ENCODE results near the gene MAN1A2. TPM values are rescaled to one million over a fixed set of nuclear protein-coding genes. Genes with fewer than 3 reads are reported as not detected.
A peak's percentile ranks its signal among the peaks of the same experiment; 100 is the strongest.

Gene MAN1A2
- total RNA-seq, 4 donors from 2014 or later: 18.1 to 37.4 (median 26.3) TPM

DNA sequence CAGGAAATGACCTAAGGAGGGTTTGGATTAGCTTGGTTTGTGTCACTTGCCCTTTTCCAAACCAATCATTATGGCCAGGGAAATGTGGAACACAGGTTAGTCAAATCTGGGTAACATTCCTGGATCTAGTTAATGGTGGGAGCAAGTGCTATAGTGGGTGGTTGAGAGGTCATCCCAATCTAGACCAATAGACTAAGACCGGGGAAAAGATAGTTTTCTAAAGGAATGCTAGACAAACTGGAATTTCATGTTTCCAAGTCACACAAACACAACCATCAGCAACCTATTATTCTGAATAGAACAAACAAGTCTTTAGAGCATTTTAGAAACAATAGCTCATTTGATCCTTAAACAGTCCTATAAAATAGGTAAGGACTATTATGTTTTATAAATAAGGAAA is 4.3 kb upstream of the MAN1A2 start:
- H3K4me1 ChIP-seq: peaks cover 14 to 51% (median 16%) of the 10 kb centered on the region in 3 donors
- H3K4me3 ChIP-seq: no peak overlapping the region
- no peak for DNase-seq
- intact Hi-C loops (cut with DNase I): no loop called here
- 32 to 47% methylated on average over 1 of the region's 1 CpG for WGBS, 2 donors
- no peaks in the 10 kb centered on the region for H3K9me3 ChIP-seq
- no peaks in the 10 kb centered on the region for H3K36me3 ChIP-seq
- no peaks in the 10 kb centered on the region for H3K27me3 ChIP-seq
- peak overlapping the region in 3 of 4 donors; percentile 35 to 65 (median 36) for H3K27ac ChIP-seq
- TF ChIP-seq, protein P1, sequence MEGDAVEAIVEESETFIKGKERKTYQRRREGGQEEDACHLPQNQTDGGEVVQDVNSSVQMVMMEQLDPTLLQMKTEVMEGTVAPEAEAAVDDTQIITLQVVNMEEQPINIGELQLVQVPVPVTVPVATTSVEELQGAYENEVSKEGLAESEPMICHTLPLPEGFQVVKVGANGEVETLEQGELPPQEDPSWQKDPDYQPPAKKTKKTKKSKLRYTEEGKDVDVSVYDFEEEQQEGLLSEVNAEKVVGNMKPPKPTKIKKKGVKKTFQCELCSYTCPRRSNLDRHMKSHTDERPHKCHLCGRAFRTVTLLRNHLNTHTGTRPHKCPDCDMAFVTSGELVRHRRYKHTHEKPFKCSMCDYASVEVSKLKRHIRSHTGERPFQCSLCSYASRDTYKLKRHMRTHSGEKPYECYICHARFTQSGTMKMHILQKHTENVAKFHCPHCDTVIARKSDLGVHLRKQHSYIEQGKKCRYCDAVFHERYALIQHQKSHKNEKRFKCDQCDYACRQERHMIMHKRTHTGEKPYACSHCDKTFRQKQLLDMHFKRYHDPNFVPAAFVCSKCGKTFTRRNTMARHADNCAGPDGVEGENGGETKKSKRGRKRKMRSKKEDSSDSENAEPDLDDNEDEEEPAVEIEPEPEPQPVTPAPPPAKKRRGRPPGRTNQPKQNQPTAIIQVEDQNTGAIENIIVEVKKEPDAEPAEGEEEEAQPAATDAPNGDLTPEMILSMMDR (IDR thresholded peaks at IDR 0.05): no peak
- TF ChIP-seq POLR2A (IDR thresholded peaks at IDR 0.05): no peak

- Histone ChIP-seq H3K9me3 (no peaks in the 10 kb centered on the region), H3K4me3 (no peak overlapping the region), H3K4me1 (peaks cover 14 to 57% (median 16%) of the 10 kb centered on the region in 3 donors), H3K27ac (peak overlapping the region in 3 of 4 donors; percentile 35 to 65 (median 36)), H3K27me3 (no peaks in the 10 kb centered on the region), H3K36me3 (no peaks in the 10 kb centered on the region)
- no peak for DNase-seq
- intact Hi-C loops (cut with DNase I): no loop called here
- TF ChIP-seq, protein P1 (IDR thresholded peaks at IDR 0.05): no peak
- no peak for TF ChIP-seq POLR2A (IDR thresholded peaks at IDR 0.05)
- WGBS, 2 donors: 51 to 64% methylated on average over 6 of the region's 6 CpGs
Observed at GRCh38 chr1:117363571-117364048, 3.6 kb upstream of the MAN1A2 start.

DNA sequence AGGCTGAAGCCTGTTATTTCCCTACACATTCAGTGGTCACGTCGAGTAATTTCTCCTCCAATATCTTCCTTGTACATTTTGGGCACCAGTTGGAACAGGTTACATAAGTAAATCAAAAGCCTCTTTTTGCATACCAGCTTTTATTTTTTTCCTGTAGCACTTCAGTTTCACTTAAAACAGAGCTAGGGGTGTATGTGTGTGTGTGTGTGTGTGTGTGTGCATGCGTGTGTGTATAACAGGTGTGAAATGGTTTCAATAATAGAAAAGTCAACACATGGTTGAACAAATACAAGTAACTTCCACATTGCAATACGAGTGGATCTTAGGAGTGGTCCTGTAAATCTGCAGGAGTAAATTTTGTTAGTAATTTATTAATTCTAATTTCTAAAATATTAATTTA is 3.0 kb upstream of the MAN1A2 start:
- Histone ChIP-seq H3K4me1 (peaks cover 14 to 58% (median 16%) of the 10 kb centered on the region in 3 donors), H3K9me3 (no peaks in the 10 kb centered on the region), H3K36me3 (no peaks in the 10 kb centered on the region), H3K27me3 (no peaks in the 10 kb centered on the region), H3K4me3 (no peak overlapping the region), H3K27ac (peak overlapping the region in 3 of 4 donors; percentile 35 to 65 (median 36))
- DNase-seq: no peak
- 51 to 67% methylated on average over 4 of the region's 4 CpGs for WGBS, 2 donors
- intact Hi-C loops (cut with DNase I): no loop called here
- TF ChIP-seq, protein P1 (IDR thresholded peaks at IDR 0.05): no peak
- TF ChIP-seq POLR2A (IDR thresholded peaks at IDR 0.05): no peak

DNA sequence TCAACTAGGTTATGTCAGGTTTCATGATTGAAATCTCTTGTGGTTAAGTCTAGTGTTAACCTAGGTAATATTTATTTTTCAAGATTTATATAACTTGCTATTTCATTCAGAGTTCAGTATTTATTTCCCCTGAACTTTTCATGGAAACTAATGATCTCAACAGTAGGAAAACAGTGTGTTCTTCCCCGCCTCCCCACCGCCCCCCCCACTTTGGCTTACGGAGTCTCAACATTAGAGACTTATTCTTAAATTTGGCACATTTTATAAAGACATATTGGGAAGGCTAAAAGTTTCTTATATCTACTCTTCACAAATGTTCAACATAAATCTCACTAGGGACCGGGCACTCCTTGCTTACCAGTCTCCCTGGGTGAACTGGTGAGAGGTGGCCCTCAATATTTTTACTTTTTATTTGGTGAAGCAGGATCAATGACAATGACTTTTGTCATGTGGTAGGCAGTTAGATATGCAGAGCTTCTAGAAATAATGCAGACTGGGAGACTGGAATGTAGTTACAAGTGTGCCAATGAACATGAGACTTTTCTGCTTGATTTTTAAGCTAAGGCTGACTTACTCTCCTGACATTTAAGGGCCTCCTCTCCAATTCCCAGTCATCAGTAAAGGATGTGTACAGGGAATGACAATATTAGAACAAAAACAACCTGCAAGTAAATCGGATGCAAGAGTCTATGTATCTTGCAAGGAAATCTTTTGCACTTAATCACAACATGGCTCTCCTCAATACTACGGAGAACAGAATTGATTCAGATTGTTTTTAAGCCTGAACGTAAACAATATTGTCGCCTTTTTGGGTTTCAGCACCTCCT is 1.7 kb upstream of the MAN1A2 start:
- no peaks in the 10 kb centered on the region for H3K27me3 ChIP-seq
- H3K4me3 ChIP-seq: peak overlapping the region; percentile 72 to 93 (median 84)
- peaks cover 14 to 68% (median 16%) of the 10 kb centered on the region in 3 donors for H3K4me1 ChIP-seq
- intact Hi-C loops (cut with DNase I): no loop called here
- WGBS, 2 donors: 38 to 45% methylated on average over 8 of the region's 8 CpGs
- no peaks in the 10 kb centered on the region for H3K36me3 ChIP-seq
- no peak for DNase-seq
- no peaks in the 10 kb centered on the region for H3K9me3 ChIP-seq
- H3K27ac ChIP-seq: peak overlapping the region; percentile 97 to 99 (median 98)
- TF ChIP-seq, protein P1 (IDR thresholded peaks at IDR 0.05): no peak
- TF ChIP-seq POLR2A (IDR thresholded peaks at IDR 0.05): no peak
